ENCODE results near the gene RNF150.
A peak's percentile ranks its signal among the peaks of the same experiment; 100 is the strongest.

RNF150 gene

DNA sequence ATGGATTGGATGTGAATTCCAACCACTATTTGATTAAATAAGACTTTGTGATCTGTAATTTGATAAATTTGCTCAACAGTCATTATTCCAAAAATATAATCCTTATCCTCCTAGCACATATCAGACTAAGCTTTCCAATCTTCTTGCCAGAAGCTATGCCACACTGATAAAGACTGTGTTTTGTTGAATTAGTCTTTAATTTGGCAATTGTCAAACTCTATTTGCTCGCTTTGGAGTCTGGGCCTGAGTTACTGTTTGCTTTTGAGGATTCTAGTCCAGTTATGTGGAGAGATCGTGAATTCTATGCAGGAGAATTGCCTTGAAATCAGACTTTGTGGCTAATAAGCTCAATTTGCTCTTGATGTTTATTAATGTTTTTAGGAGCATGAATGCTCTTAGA lies 10.9 kb upstream of the RNF150 start:
- no peak overlapping the region for H3K9ac ChIP-seq (ENCODE audit: insufficient read length, low read depth)
- H3K36me3 ChIP-seq (ENCODE audit: insufficient read depth, insufficient read length, low read length): no peaks in the 10 kb centered on the region
- H3K9me3 ChIP-seq (ENCODE audit: insufficient read depth, low read length): no peaks in the 10 kb centered on the region
- no peak for TF ChIP-seq SUZ12 (IDR thresholded peaks at IDR 0.05; ENCODE audit: extremely low read depth, insufficient read depth, insufficient read length)
- no peak for TF ChIP-seq YY1 (IDR thresholded peaks at IDR 0.05; ENCODE audit: insufficient read depth, insufficient read length)
- TF ChIP-seq ZNF274 (IDR thresholded peaks at IDR 0.05; ENCODE audit: low read depth, low read length): no peak
- DNase-seq (ENCODE audit: low read depth, low spot score): no peak
- no peaks in the 10 kb centered on the region for H3K4me1 ChIP-seq (ENCODE audit: insufficient read depth, insufficient read length)
- no peak overlapping the region for H3K4me3 ChIP-seq (ENCODE audit: insufficient read length, low read depth)
- H3K27me3 ChIP-seq (ENCODE audit: insufficient read depth, insufficient read length): no peaks in the 10 kb centered on the region

DNA sequence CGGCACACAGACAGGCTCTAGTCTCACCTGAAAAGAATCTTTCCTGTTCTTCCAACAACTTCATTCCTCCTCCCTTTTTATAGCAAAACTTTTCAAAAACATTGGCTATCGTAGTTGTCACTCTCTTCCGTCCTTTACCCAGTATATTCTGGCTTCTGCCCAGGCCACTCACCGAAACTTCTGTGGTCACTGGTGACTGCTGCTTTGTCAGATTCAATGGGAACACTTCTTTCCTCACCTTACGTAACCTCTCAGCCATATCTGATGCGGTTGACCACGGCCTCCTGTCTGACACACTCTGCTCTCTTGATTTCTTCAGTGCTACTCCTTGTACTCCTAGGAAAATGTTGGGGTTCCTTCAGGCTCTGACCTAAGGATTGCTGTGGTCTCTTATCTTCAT lies 9.2 kb upstream of the RNF150 start:
- H3K4me3 ChIP-seq (ENCODE audit: insufficient read length, low read depth): no peak overlapping the region
- no peak overlapping the region for H3K9ac ChIP-seq (ENCODE audit: insufficient read length, low read depth)
- no peaks in the 10 kb centered on the region for H3K36me3 ChIP-seq (ENCODE audit: insufficient read depth, insufficient read length, low read length)
- no peak for TF ChIP-seq YY1 (IDR thresholded peaks at IDR 0.05; ENCODE audit: insufficient read depth, insufficient read length)
- no peak for TF ChIP-seq ZNF274 (IDR thresholded peaks at IDR 0.05; ENCODE audit: low read depth, low read length)
- TF ChIP-seq SUZ12 (IDR thresholded peaks at IDR 0.05; ENCODE audit: extremely low read depth, insufficient read depth, insufficient read length): no peak
- no peaks in the 10 kb centered on the region for H3K4me1 ChIP-seq (ENCODE audit: insufficient read depth, insufficient read length)
- no peak for DNase-seq (ENCODE audit: low read depth, low spot score)
- no peaks in the 10 kb centered on the region for H3K27me3 ChIP-seq (ENCODE audit: insufficient read depth, insufficient read length)
- H3K9me3 ChIP-seq (ENCODE audit: insufficient read depth, low read length): no peaks in the 10 kb centered on the region

DNA sequence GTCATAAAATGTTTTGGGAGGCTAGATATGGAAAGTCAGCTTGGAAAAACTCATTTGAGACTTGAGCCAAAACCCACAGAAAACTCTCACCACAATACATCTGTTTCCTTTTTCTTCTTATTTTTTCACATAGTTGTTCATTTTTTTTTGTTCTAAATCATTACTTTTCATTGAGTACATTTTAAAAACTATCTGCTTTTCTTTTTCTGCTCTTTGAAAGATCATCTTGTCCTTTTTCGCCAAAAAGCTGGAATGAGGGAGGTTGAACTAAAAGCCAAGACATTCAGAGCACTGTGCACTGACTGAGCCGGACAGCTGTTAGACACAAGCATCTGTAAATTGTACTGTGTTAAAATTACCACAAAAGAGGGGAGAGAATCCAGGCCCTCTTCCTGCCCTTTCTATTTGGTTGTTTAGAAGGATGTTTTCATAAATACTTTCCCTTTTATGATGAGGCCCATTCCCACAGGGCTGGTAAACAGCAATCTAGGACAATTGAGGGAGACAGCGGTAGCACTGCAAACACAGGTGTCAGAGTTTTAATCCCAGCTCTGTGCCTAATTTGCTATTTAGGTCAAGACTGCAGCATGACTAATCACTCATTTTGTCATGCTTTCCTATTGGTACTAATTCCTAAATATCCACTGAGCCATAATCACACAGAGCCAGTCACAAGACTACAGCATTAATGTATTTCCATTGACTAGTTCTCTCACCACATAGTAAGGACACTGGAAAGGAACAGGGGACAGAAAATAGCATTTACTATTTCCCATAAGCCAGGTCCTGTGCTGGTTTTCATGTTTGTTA lies 7.3 kb upstream of the RNF150 start:
- Histone ChIP-seq H3K4me1 (ENCODE audit: insufficient read depth, insufficient read length) (no peaks in the 10 kb centered on the region), H3K4me3 (ENCODE audit: insufficient read length, low read depth) (no peak overlapping the region), H3K27me3 (ENCODE audit: insufficient read depth, insufficient read length) (no peaks in the 10 kb centered on the region), H3K36me3 (ENCODE audit: insufficient read depth, insufficient read length, low read length) (no peaks in the 10 kb centered on the region), H3K9me3 (ENCODE audit: insufficient read depth, low read length) (no peaks in the 10 kb centered on the region), H3K9ac (ENCODE audit: insufficient read length, low read depth) (no peak overlapping the region)
- no peak for TF ChIP-seq SUZ12 (IDR thresholded peaks at IDR 0.05; ENCODE audit: extremely low read depth, insufficient read depth, insufficient read length)
- no peak for TF ChIP-seq ZNF274 (IDR thresholded peaks at IDR 0.05; ENCODE audit: low read depth, low read length)
- TF ChIP-seq YY1 (IDR thresholded peaks at IDR 0.05; ENCODE audit: insufficient read depth, insufficient read length): no peak
- no peak for DNase-seq (ENCODE audit: low read depth, low spot score)

DNA sequence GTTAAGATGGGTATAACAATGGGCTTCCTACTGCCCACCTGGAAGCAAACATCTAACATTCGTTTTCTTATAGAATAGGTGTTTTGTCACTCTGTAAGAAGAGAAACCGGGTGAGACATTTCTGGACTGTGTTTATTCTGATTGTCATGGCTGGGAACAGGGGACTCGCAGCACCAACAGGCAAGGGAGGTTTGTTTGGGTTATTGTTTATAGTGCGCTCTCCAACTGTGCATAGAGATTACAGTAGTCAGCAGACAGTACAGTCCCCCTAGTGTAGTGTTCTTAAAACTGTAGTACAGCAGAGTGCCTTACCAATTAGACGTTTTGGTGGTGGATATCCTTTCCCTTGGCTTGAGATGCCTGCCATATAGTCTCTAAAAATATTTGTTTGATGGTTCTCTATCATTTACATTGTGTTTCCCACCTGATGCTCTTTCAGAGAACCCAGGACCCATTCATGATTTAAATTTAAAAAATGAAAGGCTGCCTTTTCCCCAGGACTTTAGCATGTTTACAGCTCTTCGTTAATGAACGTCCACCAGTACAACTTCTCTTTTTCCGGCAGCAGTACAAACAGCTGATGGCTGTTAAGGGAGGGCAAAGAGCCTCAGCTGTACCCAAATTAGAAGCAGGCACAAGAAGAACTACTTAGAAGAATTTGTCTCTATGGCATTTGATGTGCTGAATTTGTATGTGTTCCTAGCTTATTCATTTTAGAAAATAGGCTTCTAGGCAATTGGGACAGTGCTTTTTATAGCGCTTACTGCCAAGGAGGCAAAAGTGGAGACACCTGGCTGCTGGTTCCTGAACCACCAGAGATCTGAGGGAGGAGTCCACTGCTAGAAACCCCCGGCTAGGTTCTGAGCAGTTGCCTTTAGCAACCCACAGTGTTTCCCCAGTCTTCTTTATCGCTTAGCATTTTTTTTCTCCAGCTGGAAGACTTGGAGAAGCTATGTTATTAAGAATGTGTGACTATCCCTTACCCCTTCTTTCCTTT lies 1.0 kb upstream of the RNF150 start:
- Histone ChIP-seq H3K27me3 (ENCODE audit: insufficient read depth, insufficient read length) (peaks cover 22% of the 10 kb centered on the region), H3K36me3 (ENCODE audit: insufficient read depth, insufficient read length, low read length) (no peaks in the 10 kb centered on the region), H3K4me3 (ENCODE audit: insufficient read length, low read depth) (no peak overlapping the region), H3K9me3 (ENCODE audit: insufficient read depth, low read length) (no peaks in the 10 kb centered on the region), H3K9ac (ENCODE audit: insufficient read length, low read depth) (no peak overlapping the region), H3K4me1 (ENCODE audit: insufficient read depth, insufficient read length) (no peaks in the 10 kb centered on the region)
- TF ChIP-seq SUZ12 (IDR thresholded peaks at IDR 0.05; ENCODE audit: extremely low read depth, insufficient read depth, insufficient read length): no peak
- TF ChIP-seq ZNF274 (IDR thresholded peaks at IDR 0.05; ENCODE audit: low read depth, low read length): no peak
- TF ChIP-seq YY1 (IDR thresholded peaks at IDR 0.05; ENCODE audit: insufficient read depth, insufficient read length): no peak
- no peak for DNase-seq (ENCODE audit: low read depth, low spot score)

DNA sequence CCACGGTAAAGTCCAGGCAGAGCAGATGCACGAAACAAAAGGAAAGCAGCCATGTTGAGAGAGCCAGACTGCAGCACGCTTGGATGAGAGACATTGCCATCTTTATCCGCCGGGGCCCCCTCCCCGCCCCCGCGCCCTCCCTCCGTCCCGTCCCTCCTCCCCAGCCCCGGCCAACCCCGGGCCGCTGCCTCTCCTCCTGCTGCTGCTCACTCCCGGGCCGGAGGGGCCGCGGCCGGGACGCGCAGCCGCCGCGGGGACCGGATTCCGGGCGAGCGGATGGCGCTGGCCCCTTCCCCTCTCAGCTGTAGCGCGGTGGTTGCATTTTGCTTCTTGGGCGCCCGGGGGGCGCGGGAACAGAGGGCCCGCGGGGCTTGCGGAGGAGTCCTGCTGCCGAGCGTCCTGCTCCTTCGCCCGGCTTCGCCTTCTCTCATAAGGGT lies 542 bp downstream of the RNF150 start:
- Histone ChIP-seq H3K9ac (ENCODE audit: insufficient read length, low read depth) (peak overlapping the region; percentile 81), H3K27me3 (ENCODE audit: insufficient read depth, insufficient read length) (peaks cover 22% of the 10 kb centered on the region)
- DNase-seq (ENCODE audit: low read depth, low spot score): no peak

DNA sequence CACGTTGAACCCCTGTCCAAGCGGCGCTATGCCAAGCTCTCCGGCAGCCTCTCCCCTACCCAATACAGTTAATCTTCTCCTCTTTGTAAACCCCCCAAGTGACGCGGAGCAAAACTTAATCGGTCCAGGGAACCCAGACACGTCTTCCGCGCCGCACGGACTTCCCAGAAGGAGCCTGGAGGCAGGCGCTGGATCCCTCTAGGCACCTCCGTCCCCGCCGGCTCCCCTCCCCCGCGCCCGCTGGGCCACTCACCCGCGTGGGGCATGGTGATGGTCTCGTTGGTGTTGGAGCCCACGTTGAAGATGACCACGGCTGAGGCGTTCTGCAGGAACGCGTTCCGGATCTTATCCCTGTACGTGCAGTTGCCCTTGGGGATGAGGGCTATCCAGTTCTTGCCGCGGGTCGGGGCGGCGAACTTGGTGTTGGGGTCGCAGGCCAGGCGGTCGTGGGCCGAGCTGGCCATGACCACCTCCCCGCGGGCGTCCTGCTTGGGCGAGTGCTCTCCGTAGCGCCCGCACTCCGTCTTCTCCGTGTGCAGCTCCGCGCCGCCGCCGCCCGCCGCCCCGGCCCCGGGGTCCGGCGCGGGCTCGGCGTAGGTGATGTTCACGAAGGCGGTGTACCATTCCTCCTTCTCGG lies 1.1 kb downstream of the RNF150 start:
- H3K27me3 ChIP-seq (ENCODE audit: insufficient read depth, insufficient read length): peaks cover 22% of the 10 kb centered on the region
- H3K9ac ChIP-seq (ENCODE audit: insufficient read length, low read depth): peak overlapping the region; percentile 74
- H3K4me1 ChIP-seq (ENCODE audit: insufficient read depth, insufficient read length): no peaks in the 10 kb centered on the region
- no peak for DNase-seq (ENCODE audit: low read depth, low spot score)
- no peaks in the 10 kb centered on the region for H3K9me3 ChIP-seq (ENCODE audit: insufficient read depth, low read length)
- H3K4me3 ChIP-seq (ENCODE audit: insufficient read length, low read depth): peak overlapping the region; percentile 73
- H3K36me3 ChIP-seq (ENCODE audit: insufficient read depth, insufficient read length, low read length): no peaks in the 10 kb centered on the region
- peak; percentile 58 for TF ChIP-seq SUZ12 (IDR thresholded peaks at IDR 0.05; ENCODE audit: extremely low read depth, insufficient read depth, insufficient read length)
- TF ChIP-seq YY1 (IDR thresholded peaks at IDR 0.05; ENCODE audit: insufficient read depth, insufficient read length): no peak
- TF ChIP-seq ZNF274 (IDR thresholded peaks at IDR 0.05; ENCODE audit: low read depth, low read length): no peak

More for the DNA sequence above, 542 bp downstream of the RNF150 start:
- TF ChIP-seq SUZ12 (IDR thresholded peaks at IDR 0.05; ENCODE audit: extremely low read depth, insufficient read depth, insufficient read length) (no peak), YY1 (IDR thresholded peaks at IDR 0.05; ENCODE audit: insufficient read depth, insufficient read length) (no peak), ZNF274 (IDR thresholded peaks at IDR 0.05; ENCODE audit: low read depth, low read length) (no peak)
- peak overlapping the region; percentile 73 for H3K4me3 ChIP-seq (ENCODE audit: insufficient read length, low read depth)
- H3K4me1 ChIP-seq (ENCODE audit: insufficient read depth, insufficient read length): no peaks in the 10 kb centered on the region
- H3K9me3 ChIP-seq (ENCODE audit: insufficient read depth, low read length): no peaks in the 10 kb centered on the region
- no peaks in the 10 kb centered on the region for H3K36me3 ChIP-seq (ENCODE audit: insufficient read depth, insufficient read length, low read length)

Data from NT2/D1 (cell line).